GM11168 (cell line): ENCODE data around the gene MYO15A.

Source experiments
- in situ Hi-C: fragments of 300-500 bp; cut with MboI; formaldehyde crosslinking; loops from one replicate; pipeline ENCODE4 v1.12.0; 2022; ENCODE audit warnings: low sequenced_read_pairs; ENCODE audit not compliant: unreplicated experiment

Gene MYO15A

GRCh38 chr17:18105027-18105426, 3.5 kb upstream of the MYO15A start:
- in situ Hi-C loops: no loop called here

- in situ Hi-C loops: no loop called here
These were observed 3.0 kb upstream of the MYO15A start for GRCh38 chr17:18105595-18105994.

- in situ Hi-C loops: no loop called here
These were observed 2.3 kb upstream of the MYO15A start for GRCh38 chr17:18106211-18106610.

GRCh38 chr17:18107061-18107790, 1.3 kb upstream of the MYO15A start:
- in situ Hi-C loops: no loop called here

GRCh38 chr17:18107971-18108370, 585 bp upstream of the MYO15A start:
- in situ Hi-C loops: no loop called here

GRCh38 chr17:18109935-18110485, 1.5 kb downstream of the MYO15A start:
- in situ Hi-C loops: no loop called here

- in situ Hi-C loops: no loop called here
These were observed 2.1 kb downstream of the MYO15A start for GRCh38 chr17:18110636-18111145.

GRCh38 chr17:18111330-18111971, 2.9 kb downstream of the MYO15A start:
- in situ Hi-C loops: no loop called here

GRCh38 chr17:18115517-18115916, 7.0 kb downstream of the MYO15A start:
- in situ Hi-C loops: no loop called here

GRCh38 chr17:18116078-18116477, 7.5 kb downstream of the MYO15A start:
- in situ Hi-C loops: no loop called here

GRCh38 chr17:18117533-18117932, 9.0 kb downstream of the MYO15A start:
- in situ Hi-C loops: no loop called here

GRCh38 chr17:18117982-18118975, 9.7 kb downstream of the MYO15A start:
- in situ Hi-C loops: no loop called here

GRCh38 chr17:18119166-18119745, 10.7 kb downstream of the MYO15A start:
- in situ Hi-C loops: no loop called here

GRCh38 chr17:18119938-18120337, 11.4 kb downstream of the MYO15A start:
- in situ Hi-C loops: no loop called here

GRCh38 chr17:18120461-18121017, 12.0 kb downstream of the MYO15A start:
- in situ Hi-C loops: no loop called here

- in situ Hi-C loops: no loop called here
These were observed 12.8 kb downstream of the MYO15A start for GRCh38 chr17:18121144-18121910.

GRCh38 chr17:18122990-18123753, 14.6 kb downstream of the MYO15A start:
- in situ Hi-C loops: no loop called here
